Hippocampal formation (tissue), 2 donors: ENCODE data around the gene ARHGAP25.

Experiments used
- DNase-seq, 2 donors: peaks; one replicate each; lab custom pipeline; 2025; lab: John Stamatoyannopoulos, UW

The ARHGAP25 gene

DNA sequence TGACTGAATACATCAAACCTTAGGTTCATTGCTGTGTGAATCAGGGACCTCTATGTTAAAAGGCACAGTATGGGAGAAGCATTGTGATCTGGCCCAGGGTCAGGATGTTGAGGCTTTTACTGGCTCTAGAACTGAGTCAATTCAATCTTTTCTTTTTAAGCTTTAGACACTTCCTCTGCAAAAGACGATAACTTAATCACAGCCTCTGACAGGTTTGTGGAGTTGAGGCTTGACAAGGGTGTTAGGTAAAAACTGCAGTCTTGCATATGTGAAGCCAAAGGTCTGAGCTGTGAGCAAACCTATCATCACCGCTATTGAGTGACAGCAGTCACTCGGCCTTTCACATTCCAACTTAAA, 17.3 kb upstream of the ARHGAP25 start:
- DNase-seq, result no peak

DNA sequence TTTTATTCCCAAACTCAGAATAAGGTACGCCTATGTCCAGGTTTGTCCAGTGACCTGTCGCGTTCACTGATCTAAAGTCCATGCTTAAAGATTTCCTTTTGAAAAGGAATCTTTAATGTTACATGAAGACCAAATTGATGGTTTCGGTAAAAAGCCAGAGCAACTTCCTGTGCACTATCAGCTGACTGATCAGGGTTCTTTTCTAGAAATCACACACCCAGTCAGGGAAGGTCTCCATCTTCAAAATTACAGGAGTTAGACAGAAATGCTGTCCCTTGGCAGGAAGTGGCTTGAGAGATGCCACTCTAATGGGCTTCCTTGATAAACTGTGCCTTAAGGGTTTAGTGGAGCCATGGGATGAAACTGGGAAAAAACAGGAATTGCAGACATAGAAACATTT, 14.7 kb upstream of the ARHGAP25 start:
- no peak for DNase-seq

DNA sequence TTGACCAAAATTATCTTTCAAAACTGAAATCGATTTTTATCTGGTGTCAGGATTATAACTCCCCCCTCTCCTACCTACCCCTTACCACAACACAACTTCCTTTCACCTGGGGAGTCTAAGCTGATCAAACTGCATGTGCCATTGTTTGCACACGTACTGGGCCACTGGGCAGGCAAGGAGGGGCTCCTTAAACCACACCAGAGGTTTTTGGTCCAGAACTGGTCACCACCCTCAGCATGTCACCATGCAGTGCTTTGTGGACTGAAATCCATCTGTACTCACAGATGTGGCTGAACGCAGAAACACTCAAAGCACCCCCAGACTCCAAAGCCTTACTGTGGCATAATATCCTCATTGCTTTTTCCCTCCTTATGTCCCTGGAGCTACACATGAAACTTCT, 13.9 kb upstream of the ARHGAP25 start:
- DNase-seq, result no peak

DNA sequence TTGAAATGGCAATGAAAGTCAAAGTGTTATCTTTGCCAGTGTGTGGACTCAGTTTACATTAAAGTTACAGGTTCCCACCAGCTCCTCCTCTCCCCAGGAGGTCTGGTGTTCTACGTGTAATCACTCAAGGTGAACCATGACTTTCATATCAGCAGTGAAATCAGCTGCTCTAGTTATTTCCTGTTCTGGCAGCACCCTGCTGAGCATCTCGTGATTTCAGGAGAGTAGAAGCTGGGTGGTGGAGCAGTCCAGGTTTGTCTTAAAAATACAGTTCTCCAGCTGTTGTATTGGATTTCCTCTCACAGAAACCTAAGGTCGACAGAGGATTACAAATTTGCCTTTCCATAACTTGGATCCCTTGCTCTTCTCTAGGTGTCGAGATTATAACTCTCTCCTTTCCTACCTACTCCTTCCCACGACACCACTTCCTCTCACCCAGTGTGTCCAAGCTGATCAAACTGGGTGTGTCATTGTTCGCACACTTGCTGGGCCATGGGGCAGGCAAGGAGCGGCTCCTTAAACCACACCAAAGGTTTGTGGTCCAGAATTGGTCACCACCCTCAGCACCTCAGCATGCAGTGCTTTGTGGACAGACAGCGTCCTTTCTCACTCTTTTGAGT, 13.0 kb upstream of the ARHGAP25 start:
- no peak for DNase-seq

DNA sequence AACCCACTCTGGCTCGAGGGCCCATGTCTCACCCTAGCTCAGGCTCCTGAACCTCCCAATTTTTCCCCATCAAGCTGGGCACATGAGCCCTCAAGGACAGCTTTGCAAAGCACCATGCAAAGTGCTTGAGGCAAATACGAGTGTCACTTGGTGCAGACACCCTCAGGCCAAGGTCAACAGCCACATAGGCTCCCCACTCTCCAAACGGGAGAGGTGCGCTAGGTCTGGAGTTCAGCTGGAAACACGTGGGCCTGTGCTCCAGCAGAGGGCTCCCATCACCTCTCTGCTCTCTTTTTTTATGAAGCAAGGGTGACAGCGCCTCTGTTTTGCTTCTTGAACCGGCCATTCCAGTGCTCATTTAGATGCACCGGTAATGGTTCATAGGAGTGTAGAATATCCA, 11.9 kb upstream of the ARHGAP25 start:
- DNase-seq, result no peak

DNA sequence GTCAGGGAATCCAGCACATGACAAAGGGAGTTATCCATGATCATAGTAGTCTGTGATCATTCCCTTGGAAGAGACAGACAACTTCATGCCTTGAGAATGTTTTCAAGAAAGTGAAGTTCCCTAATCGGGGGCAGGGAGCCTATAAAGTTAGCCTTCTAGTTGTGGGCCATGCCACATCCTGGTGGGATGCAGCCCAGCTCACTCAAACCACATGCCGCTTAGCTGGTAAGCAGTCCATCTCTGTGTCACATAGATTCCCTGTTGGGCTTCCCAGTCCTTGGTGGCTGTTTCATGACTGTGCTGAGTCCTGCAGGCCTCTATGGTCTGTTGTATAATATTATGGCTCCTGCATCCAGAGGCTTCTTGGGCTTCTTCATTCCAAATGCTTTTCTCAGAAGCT, 11.4 kb upstream of the ARHGAP25 start:
- DNase-seq, result no peak

DNA sequence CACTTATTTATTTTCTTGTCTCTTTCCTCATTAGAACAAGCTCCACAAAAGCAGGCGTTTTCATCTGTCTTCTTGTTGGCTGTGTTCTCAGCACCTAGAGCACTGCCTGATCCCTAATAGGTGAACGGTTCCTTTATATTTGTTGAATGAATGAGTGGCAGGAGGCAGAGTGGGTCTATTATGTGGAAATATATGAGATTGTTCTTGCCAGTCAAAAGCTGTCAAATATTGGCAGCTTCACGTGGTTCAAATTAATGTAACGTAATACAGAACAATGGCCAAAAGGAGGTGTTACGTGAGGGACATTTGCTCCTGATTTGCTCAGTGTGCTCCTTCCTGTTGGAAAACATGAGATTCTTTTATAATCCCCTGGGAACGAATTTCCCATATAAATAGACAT, 8.5 kb upstream of the ARHGAP25 start:
- DNase-seq, result no peak

DNA sequence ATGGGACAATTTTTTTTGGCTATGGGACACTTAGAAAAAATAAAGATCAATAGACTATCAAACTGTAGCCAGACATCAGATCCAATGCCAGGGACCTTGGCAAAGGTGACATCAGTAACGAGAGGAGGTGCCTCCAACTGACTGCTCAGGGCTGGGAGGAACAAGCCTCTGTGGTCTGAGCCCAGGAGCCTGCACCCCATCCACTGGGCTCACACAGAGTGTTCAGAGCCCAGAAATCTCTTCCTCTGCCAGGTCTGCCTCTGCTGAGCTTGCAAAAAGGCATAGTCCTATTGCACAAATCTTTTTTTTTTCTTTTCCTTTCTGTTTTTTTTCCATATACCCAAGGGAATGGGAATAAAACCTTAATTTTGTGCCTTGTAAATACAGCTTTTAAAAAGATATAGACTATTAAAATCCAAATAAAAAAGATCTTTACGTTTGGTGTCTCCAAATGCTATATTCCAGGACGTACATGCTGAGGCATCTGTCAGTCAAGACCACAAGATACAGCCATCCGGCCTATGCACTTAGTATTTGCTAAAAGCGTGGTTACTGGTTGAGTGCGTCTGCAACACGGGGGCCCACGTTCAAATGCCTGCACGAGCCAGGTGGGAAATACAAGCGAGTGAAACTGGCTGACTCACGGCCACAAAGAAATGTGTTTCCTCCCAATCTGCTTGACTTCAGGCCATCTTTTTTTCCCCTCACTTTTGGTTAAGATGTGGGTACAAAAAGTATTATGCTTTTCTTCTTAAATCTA, 7.8 kb upstream of the ARHGAP25 start:
- DNase-seq, result no peak

DNA sequence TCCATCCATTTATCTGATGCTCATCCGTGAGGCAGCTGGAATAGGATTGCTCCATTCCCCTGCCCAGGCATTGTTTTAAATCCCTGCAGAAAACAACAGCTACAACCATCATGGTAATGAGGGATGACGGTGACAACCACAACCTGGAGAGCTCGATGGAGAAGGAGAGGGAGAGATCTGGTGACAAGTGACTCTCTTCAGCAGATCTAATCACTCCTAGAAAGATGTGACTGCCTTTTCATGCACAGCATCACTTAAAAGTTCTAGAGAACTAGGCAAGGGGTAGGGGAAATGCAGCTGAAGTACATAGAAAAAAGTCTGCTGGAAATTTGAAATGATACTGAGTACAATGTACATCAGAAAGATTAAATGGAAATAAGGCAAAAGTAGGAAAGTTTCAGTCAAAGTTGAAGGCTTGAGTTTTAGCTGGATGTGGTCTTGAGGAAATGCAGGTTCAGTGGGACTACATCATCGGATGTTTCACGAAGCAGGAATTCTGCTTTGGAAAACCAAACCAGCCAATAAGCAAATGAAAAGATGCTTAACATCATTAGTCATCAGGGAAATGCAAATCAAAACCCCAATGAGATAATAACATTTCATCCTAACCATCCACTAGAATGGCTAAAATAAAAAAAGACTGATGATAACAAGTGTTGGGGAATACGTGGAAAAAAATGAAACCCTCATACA, 6.8 kb upstream of the ARHGAP25 start:
- no peak for DNase-seq

DNA sequence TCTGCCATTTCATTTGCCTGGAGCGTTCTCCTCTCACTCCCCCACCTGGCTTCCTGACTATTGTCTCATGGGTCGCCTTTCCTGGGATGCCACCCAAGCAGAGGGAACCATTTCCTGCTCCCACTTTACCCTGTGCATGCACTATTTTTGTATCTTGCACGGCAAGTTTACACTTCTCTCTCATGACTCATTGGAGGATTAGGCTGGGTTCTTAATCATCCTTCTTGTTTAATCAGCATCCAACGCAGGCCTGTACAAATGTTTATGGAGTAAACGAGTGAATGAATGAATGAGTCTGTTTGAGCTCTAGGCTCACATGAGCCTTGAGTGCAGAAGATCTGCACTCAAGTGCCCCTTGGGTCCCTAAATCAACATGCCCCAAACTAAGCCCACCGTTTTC, 3.8 kb upstream of the ARHGAP25 start:
- no peak for DNase-seq

DNA sequence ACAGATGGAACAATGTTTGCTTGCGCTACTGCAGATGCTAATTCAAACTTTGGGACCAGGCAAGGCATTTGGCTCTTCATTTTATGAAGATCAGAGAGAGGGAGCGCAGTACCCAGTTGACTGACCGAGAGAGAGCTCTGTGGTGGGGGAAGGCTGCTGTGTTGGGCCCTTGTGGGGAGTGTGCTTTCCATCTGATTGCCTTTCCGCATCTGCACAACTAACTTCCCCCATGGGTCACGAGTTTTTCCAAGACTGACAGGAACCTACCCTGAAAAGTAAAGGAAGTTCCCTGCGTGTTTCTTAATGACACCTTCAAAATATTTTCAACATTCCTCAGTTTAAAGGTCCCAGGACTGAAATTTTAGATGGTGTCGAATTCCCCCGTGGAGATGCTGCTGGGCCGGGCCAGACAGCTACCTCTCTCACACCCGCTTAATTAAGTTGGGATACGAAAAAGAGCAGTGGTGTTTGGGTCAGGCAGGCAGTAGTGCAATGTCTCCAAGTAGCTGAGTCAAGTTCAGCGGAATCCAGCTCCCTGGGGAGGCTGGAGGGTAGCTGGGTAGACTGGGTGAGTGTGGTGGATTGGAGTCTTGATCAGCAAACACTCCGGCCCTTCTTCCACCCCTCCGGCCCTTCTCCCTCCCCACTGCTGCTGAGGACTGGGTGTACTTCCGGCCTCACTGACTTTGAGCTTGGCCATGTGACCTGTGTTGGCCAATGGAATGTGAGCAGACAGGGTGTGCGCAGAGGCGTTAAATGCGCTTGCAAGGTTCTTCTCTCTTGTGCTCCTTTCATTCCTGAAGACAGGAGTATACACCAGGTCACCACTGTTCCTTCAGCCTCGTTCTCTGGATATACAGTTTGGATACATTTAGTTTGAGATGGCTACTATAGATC, 2.3 kb upstream of the ARHGAP25 start:
- DNase-seq, result no peak

DNA sequence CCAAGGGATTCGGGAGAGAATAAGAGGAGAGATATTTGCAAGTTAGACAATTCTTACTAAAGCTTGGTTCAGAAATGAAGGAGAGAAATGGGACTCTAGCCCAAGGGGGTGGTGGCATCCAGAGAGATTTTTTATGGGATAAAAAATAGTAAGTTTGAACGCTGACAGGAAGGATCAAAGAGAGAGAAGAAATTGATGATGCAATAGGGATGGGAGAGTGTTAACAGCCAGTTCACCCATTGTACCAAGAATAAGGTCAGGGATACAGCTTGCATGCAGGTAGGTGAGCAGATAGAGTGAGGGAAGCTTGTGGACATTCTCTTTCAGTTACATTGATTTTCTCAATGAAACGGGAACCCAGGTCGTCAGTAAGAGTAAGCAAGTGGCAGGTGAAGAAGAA, 1.2 kb upstream of the ARHGAP25 start:
- DNase-seq, result no peak

DNA sequence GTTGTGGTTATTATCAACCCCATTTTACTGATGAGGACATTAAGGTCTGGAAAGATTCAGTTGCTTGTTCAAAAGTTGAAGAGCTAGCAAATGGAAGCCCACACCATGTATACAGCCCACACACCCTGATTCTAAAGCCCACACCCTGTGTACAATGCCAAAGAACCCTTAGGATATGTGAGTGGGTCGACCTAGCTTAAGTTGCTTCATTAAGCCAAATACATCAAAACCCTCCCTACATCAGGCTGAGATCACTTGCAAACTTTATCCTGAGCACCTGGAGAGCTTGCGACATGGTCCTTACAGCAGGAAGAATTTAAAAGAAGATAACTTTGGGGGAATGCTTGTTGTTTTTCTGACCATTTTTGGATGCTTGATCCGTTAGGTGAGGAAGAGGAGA, 435 bp upstream of the ARHGAP25 start:
- DNase-seq, result no peak

DNA sequence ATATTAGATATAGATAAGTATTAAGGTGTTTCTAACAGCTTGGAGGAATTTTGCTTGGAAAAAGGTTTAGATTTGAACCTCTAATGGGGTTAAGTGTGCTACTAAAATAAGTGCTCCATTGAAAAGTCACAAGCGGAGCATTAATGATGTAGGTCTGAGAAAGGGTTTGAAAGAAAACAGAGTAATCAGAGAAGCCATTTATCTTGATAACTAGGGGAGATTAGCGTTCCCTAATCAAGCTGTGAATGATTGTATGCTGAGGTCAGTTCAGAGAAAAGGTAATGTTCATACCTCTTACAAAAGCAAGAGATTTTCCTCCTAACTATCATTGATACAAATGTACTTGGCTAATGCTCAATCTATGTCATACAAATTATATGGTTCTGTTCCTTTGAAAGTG, 1.5 kb downstream of the ARHGAP25 start:
- no peak for DNase-seq

DNA sequence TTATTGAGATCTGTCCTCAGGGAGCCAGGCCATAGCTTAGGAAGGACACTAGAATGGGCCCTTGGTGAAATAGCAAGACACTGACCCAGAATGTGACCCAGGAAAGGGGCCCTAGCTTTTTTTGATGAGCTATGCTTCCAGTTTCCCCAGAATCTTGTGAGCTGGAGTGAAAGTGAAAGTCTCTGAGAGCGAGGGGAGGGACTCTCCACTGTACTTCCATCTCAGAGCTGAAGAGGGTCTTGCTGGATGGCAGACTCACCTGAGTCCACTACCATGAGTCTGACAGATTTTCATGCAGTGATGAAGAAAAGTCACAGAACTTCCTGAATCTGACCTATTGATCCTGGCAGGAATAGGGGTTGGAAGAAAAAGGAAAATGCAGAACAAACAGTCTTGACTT, 3.1 kb downstream of the ARHGAP25 start:
- no peak for DNase-seq

DNA sequence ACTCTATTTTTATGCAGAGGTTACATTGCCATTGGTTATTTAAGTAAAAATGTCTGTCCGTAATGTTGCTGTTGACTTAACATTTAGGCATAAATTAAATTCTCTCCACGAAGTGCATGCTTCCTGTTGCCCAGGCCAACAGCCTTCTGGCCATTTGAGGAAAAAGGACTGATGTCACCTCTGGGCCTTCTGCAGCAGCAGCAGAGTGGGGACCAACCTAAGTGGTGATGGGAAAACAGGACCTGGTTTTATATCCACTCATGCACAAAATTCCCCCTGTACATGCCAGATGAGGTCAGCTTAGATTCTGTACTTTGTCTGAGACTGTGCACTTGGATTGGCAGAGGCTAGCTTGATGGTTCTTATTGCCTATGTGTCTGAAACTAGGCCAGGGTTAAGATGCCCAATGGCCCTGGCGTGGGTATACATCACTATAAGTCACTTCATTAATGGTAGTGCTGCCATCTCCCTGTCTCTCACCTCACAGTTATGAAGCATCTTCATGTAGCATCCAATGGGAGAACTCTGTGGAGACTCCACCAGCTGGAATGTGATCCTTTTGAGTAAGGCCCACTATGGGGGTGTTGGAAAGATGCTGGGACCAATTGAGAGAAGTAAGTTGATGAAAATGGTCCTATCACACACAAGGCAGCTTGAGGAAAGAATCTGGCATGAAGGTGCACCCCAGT, 4.4 kb downstream of the ARHGAP25 start:
- no peak for DNase-seq

DNA sequence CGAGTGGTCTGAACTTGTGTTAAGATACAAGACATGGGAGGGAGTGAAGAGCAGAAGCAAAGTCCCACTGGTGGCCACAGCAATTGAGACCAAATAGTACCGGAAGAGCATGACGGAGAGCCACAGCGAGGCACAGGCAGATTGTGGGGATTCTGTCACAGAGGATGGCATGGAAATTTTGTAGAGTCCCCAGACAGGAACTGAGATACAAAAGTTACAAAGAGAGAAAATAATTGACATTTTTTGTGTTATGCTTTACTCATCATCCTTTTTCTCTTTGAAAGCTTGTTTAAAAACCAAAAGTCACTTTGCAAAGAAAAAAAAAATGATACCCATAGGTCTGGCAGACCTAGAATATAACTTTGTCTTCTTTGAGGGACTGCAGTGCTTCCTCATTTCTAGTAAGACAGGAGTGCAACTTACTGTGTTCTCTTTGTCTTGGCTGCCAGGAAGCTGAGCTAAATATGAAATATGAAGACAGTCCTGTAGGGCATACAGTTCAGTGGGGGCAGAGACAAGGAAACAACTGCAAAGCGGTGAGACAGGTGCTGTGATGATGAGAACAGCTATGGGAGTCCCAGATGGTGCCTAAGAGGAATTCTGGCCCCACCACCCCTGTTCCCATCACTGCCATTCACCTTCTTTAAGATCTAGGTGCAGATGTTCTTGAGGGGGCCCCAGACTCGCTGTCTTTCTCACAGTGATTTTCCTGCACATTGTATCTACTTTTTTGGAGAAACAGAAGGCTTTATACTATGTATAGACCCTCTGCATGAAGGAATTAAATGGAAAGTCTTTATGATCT, 5.2 kb downstream of the ARHGAP25 start:
- no peak for DNase-seq

DNA sequence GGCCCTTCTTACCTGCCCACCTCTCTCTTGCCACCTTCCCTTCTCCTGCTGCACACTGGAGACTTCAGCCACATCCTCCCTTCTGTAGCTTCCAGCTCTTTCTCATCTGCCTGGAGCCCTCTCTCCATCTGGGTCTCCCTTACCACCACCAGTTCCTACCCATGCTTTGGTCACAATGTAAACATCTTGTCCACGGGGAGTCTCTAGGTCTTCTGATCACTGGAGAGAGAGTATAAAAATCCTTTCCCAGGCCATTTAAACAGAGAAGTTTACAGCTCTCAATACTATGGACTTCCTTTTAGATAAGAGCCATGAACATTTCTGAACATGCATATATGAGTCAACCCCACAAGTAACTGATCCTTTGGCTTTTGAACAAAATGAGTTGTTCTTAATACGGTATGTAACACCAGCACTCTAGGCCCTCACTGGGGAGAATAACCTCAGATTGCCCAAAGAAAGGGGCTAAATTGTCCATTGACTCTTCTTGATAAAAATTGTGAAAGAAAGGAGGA, 5.8 kb downstream of the ARHGAP25 start:
- DNase-seq, result no peak

DNA sequence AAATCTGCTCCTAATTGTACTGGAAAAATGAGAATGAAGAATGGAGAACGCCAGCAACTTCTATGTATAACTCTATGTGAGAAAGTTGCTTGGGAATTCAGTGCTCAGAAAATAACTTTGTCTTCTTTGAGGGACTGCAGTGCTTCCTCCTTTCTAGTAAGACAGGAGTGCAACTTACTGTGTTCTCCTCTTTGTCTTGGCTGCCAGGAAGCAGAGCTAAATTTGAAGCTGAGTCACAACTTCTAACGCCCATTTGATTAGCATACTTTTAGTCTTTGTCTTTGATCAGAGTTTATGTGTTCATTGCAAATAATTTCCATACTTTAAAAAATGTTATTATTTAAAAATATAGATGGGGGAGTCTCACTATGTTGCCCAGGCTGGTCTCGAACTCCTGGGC, 6.6 kb downstream of the ARHGAP25 start:
- no peak for DNase-seq

DNA sequence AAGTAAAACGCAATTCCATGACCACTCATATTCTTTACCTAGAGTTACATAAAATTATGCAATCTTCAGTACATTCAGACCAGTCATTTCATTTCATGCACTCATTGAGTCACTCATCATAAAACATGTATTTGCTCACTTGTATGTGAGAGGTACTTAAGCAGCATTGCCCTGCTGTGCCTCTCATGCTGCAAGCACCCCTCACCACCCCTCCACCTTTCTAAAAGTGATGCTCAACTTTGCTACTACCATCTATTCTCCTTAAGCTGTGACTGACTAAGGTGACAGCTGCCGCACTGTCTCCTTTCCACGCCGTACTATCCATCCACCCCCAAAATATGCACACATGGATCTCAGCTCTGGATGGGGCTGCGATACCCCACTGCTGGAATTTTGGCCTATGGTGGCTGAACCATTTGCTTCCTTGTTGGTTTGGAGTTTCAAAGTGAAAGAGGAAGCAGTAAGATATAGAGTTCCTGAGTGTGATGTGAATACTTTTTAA, 7.2 kb downstream of the ARHGAP25 start:
- no peak for DNase-seq
